Stimulated activated CD8-positive, alpha-beta memory T cell treated with anti-CD3 and anti-CD28 coated beads, Interleukin-12 subunit alpha, Interleukin-12 subunit beta, amount 100 ng/mL, for 4 hours (primary cell): Measurements from ENCODE around the gene SLC13A3.
"Not testable (repeated sequence)": the region's sequence is repeated elsewhere in the genome, so short reads cannot be mapped to it uniquely, and the experiment has no call there.

Experiments used
- DNase-seq: peaks from one replicate; pipeline ENCODE4 v3.0.0-alpha.2; 2020; ENCODE audit warnings: low read depth

Gene SLC13A3

GRCh38 chr20:46680684-46681031, 29.4 kb upstream of the SLC13A3 start:
- DNase-seq, result no peak

DNA sequence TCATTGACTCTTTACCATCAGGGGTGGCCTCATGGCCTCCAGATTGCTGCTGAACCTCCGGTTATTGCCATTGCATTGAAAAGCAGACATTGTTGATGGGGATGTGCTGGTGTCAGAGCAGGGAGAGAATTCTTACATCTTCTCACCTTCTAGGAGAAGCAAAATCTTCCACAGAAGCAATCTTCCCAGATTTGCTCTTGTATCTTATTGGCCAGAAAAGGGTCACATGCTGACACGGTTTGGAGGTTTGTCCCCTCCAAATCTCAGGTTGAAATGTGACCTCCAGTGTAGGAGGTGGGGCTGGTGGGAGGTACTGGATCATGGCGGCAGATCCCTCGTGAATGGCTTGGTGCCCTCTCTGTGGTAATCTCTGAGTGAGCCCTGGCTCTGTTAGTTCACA, 27.3 kb upstream of the SLC13A3 start:
- no peak for DNase-seq

DNA sequence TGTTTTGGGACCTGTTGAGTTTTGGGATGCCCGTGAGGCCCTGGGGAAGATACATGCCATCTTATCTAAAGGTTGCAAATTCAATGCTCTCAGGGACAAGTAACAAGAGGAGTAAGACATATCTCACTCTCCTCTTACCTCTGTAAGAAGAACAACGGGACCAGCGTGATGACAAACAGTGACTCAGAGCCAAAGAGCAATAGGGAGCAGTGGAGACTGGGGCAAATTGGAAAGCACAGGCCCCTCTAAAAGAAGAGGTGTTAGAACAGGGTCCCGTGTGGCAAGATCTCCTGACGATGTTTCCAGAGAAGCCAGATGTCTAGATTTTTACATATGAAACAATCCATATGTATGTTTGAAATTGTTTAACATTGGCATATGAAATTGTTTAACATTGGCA, 26.3 kb upstream of the SLC13A3 start:
- no peak for DNase-seq

DNA sequence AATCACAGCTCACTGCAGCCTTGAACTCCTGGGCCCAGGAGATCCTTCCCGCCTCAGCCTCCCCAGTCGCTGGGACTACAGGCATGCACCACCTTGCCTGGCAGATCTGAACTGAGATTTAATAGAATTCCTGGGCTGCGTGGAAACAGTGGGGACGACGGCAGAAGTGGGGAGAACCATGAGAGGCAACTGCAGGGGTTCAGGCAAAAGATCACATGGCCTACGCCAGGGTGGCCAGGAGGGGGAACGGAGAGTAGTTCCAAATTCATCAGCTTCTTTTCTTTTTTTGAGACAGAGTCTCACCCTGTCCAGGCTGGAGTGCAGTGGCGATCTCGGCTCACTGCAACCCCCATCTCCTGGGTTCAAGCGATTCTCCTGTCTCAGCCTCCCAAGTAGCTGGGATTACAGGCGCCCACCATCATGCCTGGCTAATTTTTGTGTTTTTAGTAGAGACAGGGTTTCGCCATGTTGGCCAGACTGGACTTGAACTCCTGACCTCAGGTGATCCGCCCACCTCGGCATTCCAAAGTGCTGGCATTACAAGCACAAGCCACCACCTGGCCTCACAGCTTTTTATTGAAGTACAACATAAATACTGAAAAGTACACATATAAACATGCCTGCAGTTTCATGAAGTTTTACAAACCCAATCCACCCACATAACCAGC, 25.5 kb upstream of the SLC13A3 start:
- not testable (repeated sequence) for DNase-seq

GRCh38 chr20:46674253-46675083, 23.2 kb upstream of the SLC13A3 start:
- DNase-seq, result no peak

GRCh38 chr20:46673394-46674252, 22.4 kb upstream of the SLC13A3 start:
- no peak for DNase-seq

DNA sequence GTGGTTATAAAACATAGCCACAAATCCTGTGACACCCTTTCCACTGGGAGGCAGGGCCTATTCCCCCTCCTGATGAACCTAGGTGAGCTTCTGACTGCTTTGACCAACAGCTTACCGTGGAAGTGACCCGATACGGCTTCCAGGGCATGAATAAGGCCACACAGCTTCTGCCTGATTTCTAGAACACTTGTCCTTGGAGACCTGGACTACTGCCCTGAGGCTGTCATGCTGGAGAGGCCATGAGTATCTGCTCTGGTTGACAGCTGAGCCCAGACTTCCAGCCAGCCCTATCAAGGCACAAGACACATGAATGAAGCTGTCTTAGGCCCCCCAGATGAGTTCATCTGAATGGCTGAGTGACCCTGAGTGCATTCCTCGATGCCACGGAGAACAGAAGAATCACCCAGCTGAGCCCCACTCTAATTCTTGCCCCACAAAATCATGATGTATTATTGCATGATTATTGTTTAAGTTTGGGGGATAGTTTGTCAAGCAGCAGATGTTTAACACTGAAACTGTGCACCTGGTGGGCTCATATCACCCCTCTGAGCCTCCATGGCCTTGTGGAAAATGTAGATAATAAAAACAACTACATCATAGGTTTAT, 21.4 kb upstream of the SLC13A3 start:
- DNase-seq, result no peak

- DNase-seq, result no peak
Measured at GRCh38 chr20:46671866-46672542, 20.7 kb upstream of the SLC13A3 start.

GRCh38 chr20:46670585-46671584, 19.6 kb upstream of the SLC13A3 start:
- DNase-seq, result no peak

DNA sequence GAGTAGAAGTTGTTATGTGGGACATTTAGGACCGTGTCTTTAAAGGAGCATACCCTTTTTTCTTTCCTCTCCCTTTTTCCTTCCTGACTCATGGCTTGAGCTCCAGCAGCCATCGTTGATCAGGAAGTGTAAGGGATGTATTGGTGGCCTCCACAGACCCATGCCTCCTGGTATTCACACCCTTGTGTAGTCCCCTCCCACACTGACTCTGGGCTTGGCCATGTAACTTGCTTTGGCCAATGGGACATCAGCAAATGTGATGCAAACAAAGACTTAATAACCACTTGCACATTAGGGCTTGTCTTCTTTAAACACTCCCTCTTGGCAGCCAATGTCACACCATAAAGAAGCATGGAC, 18.9 kb upstream of the SLC13A3 start:
- DNase-seq, result no peak

DNA sequence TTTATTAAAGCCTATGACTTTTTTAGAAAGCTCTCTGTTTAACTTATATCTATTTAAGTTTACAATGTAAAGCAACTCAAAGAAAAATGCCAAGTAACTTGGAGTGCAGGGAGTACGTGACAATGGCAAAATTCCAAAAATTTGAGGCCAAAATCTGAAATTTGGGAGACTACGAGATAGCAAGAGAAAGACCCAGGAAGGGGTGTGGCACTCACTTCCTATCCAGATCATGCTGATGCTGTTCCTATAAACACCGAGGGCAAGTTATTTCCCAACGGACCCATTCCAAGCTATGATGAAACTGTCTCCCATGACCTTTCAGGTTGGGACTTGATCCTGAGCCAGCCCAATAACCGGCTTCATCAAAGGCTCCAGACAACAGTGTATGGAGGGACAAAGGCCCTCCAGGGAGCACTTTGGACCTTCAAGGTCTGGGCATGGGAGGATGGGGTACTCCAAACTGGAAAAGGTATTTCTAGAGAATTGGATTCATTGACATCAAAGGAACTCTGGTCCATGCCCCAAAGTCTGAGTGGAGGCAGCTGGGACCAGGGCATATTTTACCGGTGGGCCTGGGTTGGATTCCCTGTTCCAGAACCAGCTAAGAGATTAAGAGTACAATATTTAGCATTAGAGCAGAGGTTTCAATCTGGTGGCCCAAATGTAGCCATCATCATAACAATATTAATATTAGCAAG, 15.7 kb upstream of the SLC13A3 start:
- DNase-seq, result no peak

DNA sequence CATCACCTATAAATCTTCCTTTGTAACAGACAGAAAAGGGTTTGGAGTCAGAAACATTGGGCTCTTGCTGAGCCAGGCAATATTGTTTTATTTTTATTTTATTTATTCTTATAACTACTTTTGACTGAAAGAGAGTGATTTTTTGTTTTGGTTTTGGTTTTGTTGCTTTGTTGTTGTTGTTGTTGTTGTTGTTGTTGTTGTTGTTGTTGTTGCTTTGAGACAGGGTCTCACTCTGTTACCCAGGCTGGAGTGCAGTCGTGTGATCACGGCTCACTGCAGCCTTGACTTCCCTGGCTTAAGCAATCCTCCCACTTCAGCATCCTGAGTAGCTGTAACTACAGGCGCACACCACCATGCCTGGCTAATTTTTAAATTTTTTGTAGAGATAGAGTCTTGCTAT, 15.0 kb upstream of the SLC13A3 start:
- no peak for DNase-seq

GRCh38 chr20:46665602-46666001, 14.3 kb upstream of the SLC13A3 start:
- DNase-seq, result no peak

GRCh38 chr20:46663531-46663930, 12.3 kb upstream of the SLC13A3 start:
- DNase-seq, result no peak

- DNase-seq, result no peak
Measured at GRCh38 chr20:46661659-46662058, 10.4 kb upstream of the SLC13A3 start.

DNA sequence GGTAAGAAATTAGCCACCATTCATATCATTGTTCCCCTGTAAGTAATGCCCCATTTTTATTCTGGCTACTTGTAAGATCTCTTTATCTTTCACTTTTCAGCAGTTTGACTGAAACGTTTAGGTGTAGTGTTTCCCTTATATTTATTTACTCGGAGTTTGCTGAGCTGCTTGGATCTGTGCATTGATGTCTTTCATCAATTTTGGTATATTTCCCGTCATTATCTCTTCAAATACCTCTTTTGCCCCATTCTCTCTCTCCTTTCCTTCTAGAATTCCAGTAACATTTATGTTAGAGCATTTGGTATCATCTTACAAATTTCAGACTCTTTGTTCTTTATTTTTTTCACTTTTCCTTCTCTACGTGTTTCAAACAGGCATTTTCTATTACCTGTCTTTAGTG, 9.2 kb upstream of the SLC13A3 start:
- DNase-seq, result no peak

GRCh38 chr20:46657618-46658017, 6.4 kb upstream of the SLC13A3 start:
- no peak for DNase-seq

- DNase-seq, result no peak
Measured at GRCh38 chr20:46657137-46657536, 5.9 kb upstream of the SLC13A3 start.

DNA sequence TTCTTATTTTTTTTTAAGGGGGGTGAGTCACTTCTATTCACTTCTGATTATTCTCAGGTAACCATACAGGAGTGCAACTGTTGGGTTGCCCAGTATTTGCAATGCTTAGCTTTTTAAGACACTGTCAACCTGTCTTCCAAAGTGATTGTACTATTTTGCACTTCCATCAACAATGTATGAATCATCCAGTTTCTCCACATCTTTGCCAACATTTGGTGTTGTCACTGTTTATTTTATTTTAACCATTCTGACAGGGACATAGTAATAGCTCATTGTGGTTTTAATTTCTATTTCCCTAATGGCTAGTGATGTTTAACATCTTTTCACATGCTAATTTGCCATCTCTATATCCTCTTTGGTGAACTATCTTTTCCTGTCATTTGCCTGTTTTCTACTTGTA, 1.4 kb upstream of the SLC13A3 start:
- no peak for DNase-seq

DNA sequence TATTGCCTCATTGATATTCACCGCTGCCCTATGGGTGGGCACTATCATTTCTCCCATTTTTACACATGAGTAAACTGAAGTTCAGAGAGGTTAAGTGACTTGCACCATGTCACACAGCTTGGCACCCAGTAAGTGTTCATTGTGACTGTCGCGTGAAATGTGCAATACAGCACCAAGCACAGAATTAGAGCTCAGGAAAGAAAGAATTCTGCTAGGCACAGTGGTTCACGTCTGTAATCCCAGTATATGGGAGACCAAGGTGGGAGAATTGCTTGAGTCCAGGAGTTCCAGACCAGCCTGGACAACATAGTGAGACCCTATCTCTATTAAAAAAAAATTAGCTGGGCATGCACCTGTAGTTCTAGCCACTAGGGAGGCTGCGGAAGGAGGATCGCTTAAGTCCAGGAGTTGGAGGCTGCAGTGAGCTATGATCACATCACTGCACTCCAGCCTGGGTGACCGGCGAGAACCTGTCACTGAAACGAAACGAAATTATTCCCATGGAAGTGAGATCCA, 626 bp downstream of the SLC13A3 start:
- no peak for DNase-seq
